Measurements from ENCODE around the gene CCR9. TPM values are rescaled to one million over a fixed set of nuclear protein-coding genes. Genes with fewer than 3 reads are reported as not detected.
A peak's percentile ranks its signal among the peaks of the same experiment; 100 is the strongest.

The CCR9 gene
- total and polyA plus RNA-seq, 10 of the 15 experiments (the other 5 are each of a cell fraction or from before 2014, with no cell fraction given) = 0.05 to 3.9 (median 2.4) TPM

DNA sequence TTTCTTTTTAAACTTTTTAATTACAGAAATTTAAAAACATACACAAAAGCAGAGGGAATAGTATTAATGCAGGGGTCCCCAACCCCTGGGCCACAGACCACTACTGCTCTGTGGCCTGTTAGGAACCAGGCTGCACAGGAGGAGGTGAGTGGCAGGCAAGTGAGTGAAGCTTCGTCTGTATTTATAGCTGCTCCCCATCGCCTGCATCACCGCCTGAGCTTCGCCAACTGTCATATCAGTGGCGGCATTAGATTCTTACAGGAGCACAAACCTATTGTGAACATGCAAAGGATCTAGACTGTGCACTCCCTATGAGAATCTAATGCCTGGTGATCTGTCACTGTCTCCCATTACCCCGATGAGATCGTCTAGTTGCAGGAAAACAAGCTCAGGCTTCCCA, 22.4 kb downstream of the CCR9 start:
- ChIA-PET RAD21 (ENCODE audit: unreplicated experiment) (interaction anchor here (1.0 to 11.1 kb wide), 13 partner anchors 12 to 156 kb away, joined by 3 to 229 read pairs (median 14); partner anchors contain the start of genes CCR9 and LZTFL1), POLR2A (interaction anchor here (0.6 to 6.4 kb wide), 15 partner anchors 11 to 220 kb away, joined by 3 to 41 read pairs (median 4); partner anchors contain the start of gene SACM1L), CTCF (interaction anchor here (0.7 to 8.5 kb wide), 9 partner anchors 19 to 249 kb away, joined by 3 to 67 read pairs (median 5); no protein-coding TSS in a partner anchor), SMC1A (ENCODE audit: uncharacterized antibody, unreplicated experiment) (interaction anchor here (1.1 to 11.8 kb wide), 14 partner anchors 9 to 249 kb away, joined by 3 to 199 read pairs (median 21); partner anchors contain the start of genes CCR9 and LZTFL1)
- Histone ChIP-seq H3K4me3 (no peak overlapping the region), H3K9ac (ENCODE audit: control insufficient read depth, insufficient read depth, low read length) (no peak overlapping the region), H3K27ac (ENCODE audit: control insufficient read depth, insufficient read depth) (no peak overlapping the region), H3K79me2 (ENCODE audit: control insufficient read depth, insufficient read depth, low read length) (no peaks in the 10 kb centered on the region), H3K4me1 (ENCODE audit: control insufficient read depth, insufficient read depth, low read length) (peaks cover 17% of the 10 kb centered on the region), H3K27me3 (replicated peaks in 1 of 2; ENCODE audit: control insufficient read depth in 2 of 2, insufficient read depth in 2 of 2, low read length in 1 of 2) (peaks cover 0 to 2% of the 10 kb centered on the region in 2 experiments; a peak in 1 of 4 replicates), H2AFZ (ENCODE audit: control insufficient read depth, low read depth, low read length) (no peak overlapping the region), H3K9me3 (replicated peaks; ENCODE audit: control insufficient read depth, insufficient read depth, low read length) (peaks cover 23% of the 10 kb centered on the region; the same call in 2 of the 3 replicates), H3K36me3 (ENCODE audit: control insufficient read depth in 2 of 2, insufficient read depth in 2 of 2, low read length in 1 of 2) (peaks cover 0 to 8% of the 10 kb centered on the region in 2 experiments; a peak in 3 of 4 replicates), H4K20me1 (ENCODE audit: control insufficient read depth, insufficient read depth) (no peaks in the 10 kb centered on the region), H3K4me2 (ENCODE audit: control insufficient read depth, insufficient read depth) (no peak overlapping the region)
- intact Hi-C loops (cut with micrococcal nuclease; ENCODE audit: unreplicated experiment) (no loop called here), in situ Hi-C loops (cut with MboI) (no loop called here)
- no TSS peak for BruUV-seq (replicated peaks)
- WGBS (ENCODE audit: insufficient coverage, insufficient replicate concordance, low lambda C conversion rate, missing lambda C conversion rate) = 90% methylated on average over 7 of the region's 7 CpGs
- FAIRE-seq (no peak), ATAC-seq (no peak), DNase-seq (ENCODE audit: low read depth, low spot score) (no peak)
- TF ChIP-seq, protein P1, sequence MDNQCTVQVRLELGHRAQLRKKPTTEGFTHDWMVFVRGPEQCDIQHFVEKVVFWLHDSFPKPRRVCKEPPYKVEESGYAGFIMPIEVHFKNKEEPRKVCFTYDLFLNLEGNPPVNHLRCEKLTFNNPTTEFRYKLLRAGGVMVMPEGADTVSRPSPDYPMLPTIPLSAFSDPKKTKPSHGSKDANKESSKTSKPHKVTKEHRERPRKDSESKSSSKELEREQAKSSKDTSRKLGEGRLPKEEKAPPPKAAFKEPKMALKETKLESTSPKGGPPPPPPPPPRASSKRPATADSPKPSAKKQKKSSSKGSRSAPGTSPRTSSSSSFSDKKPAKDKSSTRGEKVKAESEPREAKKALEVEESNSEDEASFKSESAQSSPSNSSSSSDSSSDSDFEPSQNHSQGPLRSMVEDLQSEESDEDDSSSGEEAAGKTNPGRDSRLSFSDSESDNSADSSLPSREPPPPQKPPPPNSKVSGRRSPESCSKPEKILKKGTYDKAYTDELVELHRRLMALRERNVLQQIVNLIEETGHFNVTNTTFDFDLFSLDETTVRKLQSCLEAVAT (IDR thresholded peaks at IDR 0.05) = peak; percentile 54; the same call in 1 of the 2 replicates
- TF ChIP-seq, protein P2, sequence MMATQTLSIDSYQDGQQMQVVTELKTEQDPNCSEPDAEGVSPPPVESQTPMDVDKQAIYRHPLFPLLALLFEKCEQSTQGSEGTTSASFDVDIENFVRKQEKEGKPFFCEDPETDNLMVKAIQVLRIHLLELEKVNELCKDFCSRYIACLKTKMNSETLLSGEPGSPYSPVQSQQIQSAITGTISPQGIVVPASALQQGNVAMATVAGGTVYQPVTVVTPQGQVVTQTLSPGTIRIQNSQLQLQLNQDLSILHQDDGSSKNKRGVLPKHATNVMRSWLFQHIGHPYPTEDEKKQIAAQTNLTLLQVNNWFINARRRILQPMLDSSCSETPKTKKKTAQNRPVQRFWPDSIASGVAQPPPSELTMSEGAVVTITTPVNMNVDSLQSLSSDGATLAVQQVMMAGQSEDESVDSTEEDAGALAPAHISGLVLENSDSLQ (IDR thresholded peaks at IDR 0.05) = peak; percentile 26; the same call in 1 of the 2 replicates
- TF ChIP-seq GATAD2B (conservative IDR thresholded peaks at IDR 0.05; ENCODE audit: low read depth) = no peak
